OCI-LY3 (cell line): ENCODE results near the gene HMCN1.

Experiments used
- CTCF ChIP-seq: fragments of 200-600, 300-600 bp; sonication (generic); IDR thresholded peaks from 2 replicates; pipeline ENCODE4 v1.5.1; 2014; ENCODE audit warnings: antibody characterized with exemption, low read length, low read depth
- EZH2phosphoT487 ChIP-seq: fragments of 200-600 bp; shearing (Covaris generic); IDR thresholded peaks from 2 replicates; pipeline ENCODE4 v1.6.1; 2018; ENCODE audit warnings: antibody characterized with exemption, mixed run types, low read depth

DNA sequence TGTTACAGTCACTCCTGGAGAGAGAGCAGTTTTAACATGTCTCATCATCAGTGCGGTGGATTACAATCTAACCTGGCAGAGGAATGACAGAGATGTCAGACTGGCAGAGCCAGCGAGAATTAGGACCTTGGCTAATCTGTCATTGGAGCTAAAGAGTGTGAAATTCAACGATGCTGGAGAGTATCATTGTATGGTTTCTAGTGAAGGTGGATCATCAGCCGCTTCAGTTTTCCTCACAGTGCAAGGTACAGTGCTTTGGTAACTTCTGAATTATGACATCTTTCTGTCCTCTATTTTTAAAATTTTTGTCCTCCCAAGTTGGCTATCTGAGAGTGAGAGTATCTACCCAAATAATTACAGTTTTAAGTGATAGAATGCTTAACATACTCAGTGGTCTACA lies 199.4 kb downstream of the HMCN1 start:
- TF ChIP-seq CTCF: no peak
- TF ChIP-seq EZH2phosphoT487: no peak
